Activated naive CD4-positive, alpha-beta T cell treated with anti-CD3 and anti-CD28 coated beads, Interleukin-2, amount 10 ng/mL, durations not matched to agents 7 days and 5 days (primary cell): ENCODE results near the gene ERAS.

ENCODE experiments used
- CTCF ChIA-PET: fragments of 350-600 bp; sonication (Branson Sonifier 250); formaldehyde crosslinking; loops from one replicate; lab custom pipeline; 2021; ENCODE audit warnings: antibody characterized with exemption; lab: Charles Lee
- DNase-seq: peaks from one replicate; pipeline ENCODE4 v3.0.0-alpha.2; 2020
- H3K27ac Mint-ChIP-seq: one replicate; pipeline ENCODE4 v1.8.0; 2021; ENCODE audit warnings: mild to moderate bottlenecking, moderate library complexity, mixed read lengths
- H3K27me3 Mint-ChIP-seq: one replicate; pipeline ENCODE4 v1.8.0; 2021; ENCODE audit warnings: mild to moderate bottlenecking, mixed read lengths
- H3K36me3 Mint-ChIP-seq: one replicate; pipeline ENCODE4 v1.8.0; 2021; ENCODE audit warnings: mixed read lengths
- H3K4me1 Mint-ChIP-seq: one replicate; pipeline ENCODE4 v1.8.0; 2021; ENCODE audit warnings: mixed read lengths
- H3K4me3 Mint-ChIP-seq: one replicate; pipeline ENCODE4 v1.8.0; 2021; ENCODE audit warnings: mild to moderate bottlenecking, moderate library complexity, mixed read lengths
- H3K9me3 Mint-ChIP-seq: one replicate; pipeline ENCODE4 v1.8.0; 2021; ENCODE audit warnings: mixed read lengths

The ERAS gene

DNA sequence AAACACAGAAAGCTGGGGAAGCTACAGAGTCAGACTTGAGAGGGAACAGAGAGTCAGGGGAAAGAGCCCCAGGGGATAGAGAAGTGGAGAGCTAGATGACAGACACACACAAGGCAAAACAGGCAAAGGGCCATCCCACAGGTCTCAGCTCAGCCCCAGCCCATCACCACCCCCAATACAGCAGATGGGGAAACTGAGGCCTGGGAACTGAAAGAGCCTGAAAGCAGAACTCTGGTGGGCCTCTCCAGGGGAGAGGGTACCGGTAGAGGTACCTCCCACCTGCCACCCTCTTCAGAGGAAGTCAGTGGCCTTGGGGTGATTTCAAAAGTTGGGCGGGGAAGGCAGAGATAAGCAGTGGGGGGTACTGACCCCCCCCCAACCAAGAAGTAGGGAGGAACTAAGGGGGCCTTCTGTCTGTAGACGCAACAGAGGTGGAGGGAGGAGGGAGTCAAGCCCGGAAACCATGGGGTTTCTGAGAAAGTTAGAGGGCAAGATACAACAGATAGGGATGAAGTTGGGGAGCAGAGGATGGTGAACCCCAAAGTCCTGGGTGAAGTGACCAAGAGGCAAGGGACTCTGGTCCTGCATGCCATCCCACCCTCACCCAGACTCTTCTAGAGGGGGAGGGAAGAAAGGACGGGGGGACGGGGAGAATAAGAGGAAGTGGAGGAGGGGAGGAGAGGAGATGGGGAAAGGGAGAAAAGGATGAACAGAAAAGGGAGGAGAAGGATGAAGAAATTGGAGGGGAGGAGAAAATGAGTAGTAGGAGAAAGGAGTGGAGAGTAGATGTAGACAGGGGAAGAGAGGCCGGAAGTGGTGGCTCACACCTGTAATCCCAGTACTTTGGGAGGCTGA is 36.7 kb upstream of the ERAS start:
- DNase-seq, result peak; percentile 24
- H3K4me3 Mint-ChIP-seq, result peak overlapping the region; percentile 28
- peaks cover 22% of the 10 kb centered on the region for H3K4me1 Mint-ChIP-seq
- no peaks in the 10 kb centered on the region for H3K9me3 Mint-ChIP-seq
- H3K27me3 Mint-ChIP-seq, result peaks cover 50% of the 10 kb centered on the region
- no peaks in the 10 kb centered on the region for H3K36me3 Mint-ChIP-seq
- CTCF ChIA-PET, result no interaction called here
- H3K27ac Mint-ChIP-seq, result peak overlapping the region; percentile 52

DNA sequence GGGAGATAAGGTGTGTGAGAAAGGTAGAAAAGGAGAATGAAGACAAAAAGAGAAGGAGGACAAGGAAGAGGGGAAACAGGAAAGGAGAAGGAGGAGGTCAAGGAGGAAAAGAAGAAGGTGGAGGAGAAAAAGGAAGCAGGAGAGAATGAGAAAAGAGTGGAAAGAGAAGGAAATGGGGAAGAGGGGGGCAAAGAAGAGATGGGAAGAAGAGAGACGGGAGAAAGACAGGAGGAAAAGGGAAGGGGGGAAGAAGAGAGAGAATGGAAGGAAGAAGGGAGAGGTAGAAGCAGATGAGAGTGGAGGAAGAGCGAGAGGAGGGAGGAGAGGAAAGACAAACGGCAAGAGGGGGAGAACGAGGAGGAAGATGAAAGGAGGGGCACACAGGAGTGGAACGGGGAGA is 35.8 kb upstream of the ERAS start:
- no peaks in the 10 kb centered on the region for H3K9me3 Mint-ChIP-seq
- H3K36me3 Mint-ChIP-seq, result no peaks in the 10 kb centered on the region
- no peak overlapping the region for H3K27ac Mint-ChIP-seq
- no peak for DNase-seq
- peaks cover 46% of the 10 kb centered on the region for H3K27me3 Mint-ChIP-seq
- CTCF ChIA-PET, result no interaction called here
- H3K4me1 Mint-ChIP-seq, result peaks cover 22% of the 10 kb centered on the region
- no peak overlapping the region for H3K4me3 Mint-ChIP-seq

DNA sequence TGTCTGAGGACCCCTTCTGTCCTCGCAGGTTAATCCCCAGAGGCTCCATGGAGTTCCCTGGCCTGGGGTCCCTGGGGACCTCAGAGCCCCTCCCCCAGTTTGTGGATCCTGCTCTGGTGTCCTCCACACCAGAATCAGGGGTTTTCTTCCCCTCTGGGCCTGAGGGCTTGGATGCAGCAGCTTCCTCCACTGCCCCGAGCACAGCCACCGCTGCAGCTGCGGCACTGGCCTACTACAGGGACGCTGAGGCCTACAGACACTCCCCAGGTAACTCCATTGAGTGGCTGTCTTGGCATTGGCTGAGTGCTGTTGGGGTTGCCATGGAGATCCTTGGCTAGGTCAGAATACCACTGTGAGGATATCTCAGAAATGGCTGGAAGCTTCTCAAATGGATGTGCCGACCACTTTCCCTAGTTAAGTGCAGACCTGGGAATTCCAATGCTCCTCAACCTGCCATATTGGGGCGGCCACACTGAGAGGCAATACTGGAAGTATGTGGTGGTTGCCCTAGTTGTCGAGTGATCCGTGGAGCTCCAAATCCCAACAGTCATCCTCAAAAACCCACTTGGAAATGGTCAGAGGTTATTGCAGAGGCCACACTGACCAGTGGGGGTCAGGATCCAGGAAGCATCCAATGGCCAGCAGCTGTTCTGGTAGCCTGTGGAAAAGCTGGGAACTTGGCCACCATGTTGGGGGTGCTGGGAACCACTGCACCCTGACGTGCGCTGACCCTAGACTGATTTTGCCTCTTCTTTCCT is 35.1 kb upstream of the ERAS start:
- no peaks in the 10 kb centered on the region for H3K36me3 Mint-ChIP-seq
- no peaks in the 10 kb centered on the region for H3K9me3 Mint-ChIP-seq
- CTCF ChIA-PET, result no interaction called here
- H3K4me3 Mint-ChIP-seq, result no peak overlapping the region
- peaks cover 43% of the 10 kb centered on the region for H3K27me3 Mint-ChIP-seq
- H3K4me1 Mint-ChIP-seq, result peaks cover 22% of the 10 kb centered on the region
- H3K27ac Mint-ChIP-seq, result no peak overlapping the region
- no peak for DNase-seq

DNA sequence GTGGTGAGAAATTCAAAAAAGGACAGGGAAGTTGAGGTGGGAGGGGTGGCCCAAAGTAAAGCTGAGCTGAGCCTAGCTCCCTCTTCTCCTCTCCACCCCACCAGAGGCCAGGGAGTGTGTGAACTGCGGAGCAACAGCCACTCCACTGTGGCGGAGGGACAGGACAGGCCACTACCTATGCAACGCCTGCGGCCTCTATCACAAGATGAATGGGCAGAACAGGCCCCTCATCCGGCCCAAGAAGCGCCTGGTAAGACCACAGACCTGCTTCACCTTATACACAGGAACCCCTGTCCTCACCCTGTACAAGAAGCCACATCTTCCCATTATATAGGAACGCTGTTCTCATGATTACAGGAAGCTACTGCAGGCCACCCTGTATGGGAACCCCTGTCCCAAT is 34.1 kb upstream of the ERAS start:
- H3K4me1 Mint-ChIP-seq, result peaks cover 22% of the 10 kb centered on the region
- no peaks in the 10 kb centered on the region for H3K9me3 Mint-ChIP-seq
- no peak overlapping the region for H3K4me3 Mint-ChIP-seq
- CTCF ChIA-PET, result no interaction called here
- DNase-seq, result no peak
- peaks cover 35% of the 10 kb centered on the region for H3K27me3 Mint-ChIP-seq
- no peaks in the 10 kb centered on the region for H3K36me3 Mint-ChIP-seq
- no peak overlapping the region for H3K27ac Mint-ChIP-seq

DNA sequence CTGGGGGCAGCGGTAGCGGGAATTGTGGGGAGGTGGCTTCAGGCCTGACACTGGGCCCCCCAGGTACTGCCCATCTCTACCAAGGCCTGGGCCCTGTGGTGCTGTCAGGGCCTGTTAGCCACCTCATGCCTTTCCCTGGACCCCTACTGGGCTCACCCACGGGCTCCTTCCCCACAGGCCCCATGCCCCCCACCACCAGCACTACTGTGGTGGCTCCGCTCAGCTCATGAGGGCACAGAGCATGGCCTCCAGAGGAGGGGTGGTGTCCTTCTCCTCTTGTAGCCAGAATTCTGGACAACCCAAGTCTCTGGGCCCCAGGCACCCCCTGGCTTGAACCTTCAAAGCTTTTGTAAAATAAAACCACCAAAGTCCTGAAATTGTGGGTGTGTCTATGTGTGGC is 32.4 kb upstream of the ERAS start:
- DNase-seq, result no peak
- CTCF ChIA-PET, result no interaction called here
- H3K9me3 Mint-ChIP-seq, result no peaks in the 10 kb centered on the region
- peaks cover 18% of the 10 kb centered on the region for H3K27me3 Mint-ChIP-seq
- H3K4me1 Mint-ChIP-seq, result peaks cover 16% of the 10 kb centered on the region
- no peaks in the 10 kb centered on the region for H3K36me3 Mint-ChIP-seq
- no peak overlapping the region for H3K27ac Mint-ChIP-seq
- no peak overlapping the region for H3K4me3 Mint-ChIP-seq

DNA sequence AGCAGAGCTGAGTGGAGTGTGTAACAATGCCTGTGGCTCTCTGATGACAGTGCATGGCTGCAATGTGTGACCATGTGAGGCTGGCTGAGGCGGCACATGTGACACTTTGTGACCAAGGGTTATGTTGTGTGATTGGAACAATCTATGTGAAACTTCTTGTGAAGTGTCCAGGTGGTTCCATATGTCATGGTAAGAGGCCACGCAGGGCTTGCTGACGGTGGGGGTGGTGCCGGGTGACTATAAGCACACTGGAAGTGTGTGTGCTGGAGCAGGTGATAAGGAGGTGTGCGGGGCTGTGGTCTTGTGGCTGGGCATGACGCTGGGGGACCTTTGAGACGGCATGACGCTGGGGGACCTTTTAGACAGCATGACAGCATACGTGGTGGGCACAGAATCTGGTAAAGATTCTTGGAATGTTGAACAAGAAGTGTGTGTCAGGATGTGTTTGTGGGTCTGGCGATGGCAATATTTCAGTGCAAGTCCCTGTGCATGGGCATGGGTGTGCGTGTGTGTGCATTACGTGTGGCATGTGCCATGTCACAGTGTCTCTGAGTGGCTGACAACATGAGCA is 31.9 kb upstream of the ERAS start:
- no peak for DNase-seq
- Mint-ChIP-seq H3K4me3 (no peak overlapping the region), H3K27ac (no peak overlapping the region), H3K36me3 (no peaks in the 10 kb centered on the region), H3K4me1 (peaks cover 12% of the 10 kb centered on the region), H3K9me3 (no peaks in the 10 kb centered on the region), H3K27me3 (peaks cover 16% of the 10 kb centered on the region)
- CTCF ChIA-PET, result no interaction called here

DNA sequence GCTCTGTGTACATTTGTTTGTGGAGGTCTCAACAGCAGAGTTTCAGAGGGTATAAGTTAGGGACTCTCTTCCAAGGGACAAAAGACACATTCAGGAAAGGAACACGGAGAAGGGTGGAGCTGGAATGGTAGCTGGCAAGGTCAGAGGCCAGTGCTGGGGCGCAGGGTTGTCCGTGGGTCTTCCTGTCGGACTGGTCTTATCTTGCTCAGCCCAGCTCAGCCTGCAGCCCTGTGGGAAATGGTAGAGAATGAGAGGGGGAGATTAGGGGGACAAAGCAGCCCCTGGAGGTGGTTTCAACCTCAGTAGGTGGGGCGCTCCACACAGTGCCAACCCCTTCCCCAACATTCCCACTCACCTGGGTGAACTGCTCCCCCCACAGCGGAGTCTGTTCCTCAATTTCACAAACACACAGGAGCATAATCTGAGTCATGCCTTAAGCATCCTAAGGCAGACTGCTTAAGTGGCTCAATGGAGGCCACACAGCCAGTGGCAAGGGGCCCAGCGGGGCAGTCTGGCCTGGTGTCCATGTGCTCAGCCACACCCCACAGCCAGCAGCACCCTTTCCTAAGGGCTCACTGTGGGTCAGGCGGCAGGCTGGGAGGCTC is 31.3 kb upstream of the ERAS start:
- CTCF ChIA-PET, result no interaction called here
- Mint-ChIP-seq H3K9me3 (no peaks in the 10 kb centered on the region), H3K27me3 (peaks cover 10% of the 10 kb centered on the region), H3K27ac (no peak overlapping the region), H3K4me3 (no peak overlapping the region), H3K4me1 (peaks cover 6% of the 10 kb centered on the region), H3K36me3 (no peaks in the 10 kb centered on the region)
- no peak for DNase-seq

DNA sequence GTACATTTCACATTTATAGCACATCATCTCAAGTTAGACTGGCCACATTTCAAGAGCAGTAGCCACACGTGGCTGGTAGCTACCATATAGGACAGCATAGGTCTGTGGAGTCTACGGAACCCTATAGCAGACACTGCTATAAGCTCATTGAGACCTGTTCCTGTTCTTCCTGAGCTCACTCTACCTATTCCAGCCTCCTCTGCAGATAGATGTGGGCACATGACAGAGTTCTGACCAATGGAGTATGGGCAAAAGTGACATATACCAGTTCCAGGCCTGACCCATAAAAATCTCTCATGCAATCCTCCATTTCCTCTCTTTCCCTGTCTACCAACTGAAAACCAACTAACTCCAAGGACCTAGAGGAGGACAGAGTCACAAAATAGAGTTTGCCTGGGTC is 28.0 kb upstream of the ERAS start:
- peaks cover 20% of the 10 kb centered on the region for H3K4me1 Mint-ChIP-seq
- no peak overlapping the region for H3K27ac Mint-ChIP-seq
- peaks cover 7% of the 10 kb centered on the region for H3K36me3 Mint-ChIP-seq
- no peaks in the 10 kb centered on the region for H3K9me3 Mint-ChIP-seq
- no peak overlapping the region for H3K4me3 Mint-ChIP-seq
- H3K27me3 Mint-ChIP-seq, result peaks cover 4% of the 10 kb centered on the region
- CTCF ChIA-PET, result no interaction called here
- DNase-seq, result no peak

DNA sequence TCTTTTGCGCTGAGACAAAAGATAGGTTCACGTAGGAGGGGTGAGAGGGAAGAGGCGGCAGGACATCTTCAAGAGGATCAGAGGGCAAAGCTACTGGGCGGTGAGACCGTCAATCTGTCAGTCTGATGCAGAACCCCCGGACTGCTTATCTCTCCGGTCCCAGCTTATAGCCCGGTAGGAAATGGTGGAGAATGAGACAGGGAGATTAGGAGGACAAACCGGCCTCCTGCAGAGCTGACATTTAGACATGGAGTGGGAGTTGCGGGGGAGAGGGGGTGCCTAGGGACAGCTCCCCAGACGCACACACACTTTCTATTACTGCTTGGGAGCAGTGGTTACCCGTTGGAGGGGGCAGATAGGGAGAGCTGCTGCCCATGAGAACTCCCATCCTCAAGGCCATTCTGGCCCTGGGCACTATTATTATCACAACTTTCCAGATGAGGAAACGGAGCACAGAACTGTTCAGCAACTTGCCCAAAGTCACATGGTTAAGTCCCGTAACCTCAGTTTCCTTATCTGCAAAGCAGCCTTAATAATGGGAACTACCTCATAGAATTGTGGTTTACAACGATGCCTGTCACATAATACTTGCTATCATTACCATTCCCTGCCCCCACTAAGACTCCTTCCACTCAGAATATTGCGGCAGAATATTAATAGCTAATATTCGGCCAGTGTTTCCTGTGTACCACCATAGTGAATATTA is 25.6 kb upstream of the ERAS start:
- Mint-ChIP-seq H3K27ac (peak overlapping the region; percentile 97), H3K9me3 (no peaks in the 10 kb centered on the region), H3K4me3 (peak overlapping the region; percentile 92), H3K27me3 (no peaks in the 10 kb centered on the region), H3K4me1 (peaks cover 22% of the 10 kb centered on the region), H3K36me3 (peaks cover 16% of the 10 kb centered on the region)
- CTCF ChIA-PET, result interaction anchor here (0.9 to 1.2 kb wide), 2 partner anchors 152 kb away, joined by 3 to 5 read pairs; no protein-coding TSS in a partner anchor
- DNase-seq, result peak; percentile 21

DNA sequence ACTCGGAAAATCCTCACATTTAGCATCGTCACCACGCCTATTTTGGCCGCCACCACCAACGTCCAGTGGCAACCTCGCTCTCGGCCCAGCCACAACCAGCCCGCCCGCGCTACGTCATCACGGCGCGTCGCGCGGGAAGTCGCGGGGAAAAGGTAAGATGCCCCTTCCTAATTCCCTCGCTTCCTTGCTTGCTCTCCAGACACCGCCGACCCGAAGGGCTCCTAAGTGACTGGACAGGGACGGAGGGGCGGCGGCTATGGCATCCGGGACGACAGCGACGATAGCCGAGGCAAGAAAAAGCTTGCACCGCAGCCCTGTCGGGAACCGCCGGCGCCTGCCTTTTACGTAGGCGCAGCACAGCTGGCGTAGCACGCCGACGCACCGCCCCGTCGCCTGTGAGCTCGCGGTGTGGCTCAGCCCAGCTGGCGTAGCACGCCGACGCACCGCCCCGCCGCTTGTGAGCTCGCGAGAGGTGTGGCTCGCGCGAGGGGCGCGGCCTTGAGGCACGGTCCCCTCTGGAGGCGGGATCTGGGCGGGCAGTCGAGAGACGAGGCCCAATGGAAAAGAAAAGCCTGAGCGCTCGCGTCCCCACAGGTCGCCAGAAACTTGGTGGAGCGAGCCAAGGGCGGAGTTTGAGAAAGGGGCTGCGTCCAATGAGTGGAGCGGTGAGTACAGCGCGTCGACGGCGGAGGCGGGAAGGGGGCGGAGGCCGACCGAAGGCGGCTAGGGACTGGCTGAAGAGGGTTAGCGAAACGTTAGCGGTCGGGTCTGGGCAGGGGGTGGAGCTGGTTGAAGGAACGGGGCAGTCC is 24.8 kb upstream of the ERAS start, which contains the start of gene HDAC6:
Gene HDAC6, plus strand, starts transcription at position 788 of the 809 bp plus-strand sequence. CDS start 626 bp downstream, outside the sequence.
- CTCF ChIA-PET, result interaction anchor here (0.6 to 0.9 kb wide), 2 partner anchors 141 to 153 kb away, joined by 3 read pairs; no protein-coding TSS in a partner anchor
- peaks cover 16% of the 10 kb centered on the region for H3K36me3 Mint-ChIP-seq
- H3K27me3 Mint-ChIP-seq, result no peaks in the 10 kb centered on the region
- H3K4me1 Mint-ChIP-seq, result peaks cover 22% of the 10 kb centered on the region
- peak; percentile 97 for DNase-seq
- H3K27ac Mint-ChIP-seq, result peak within 1 kb of the TSS; percentile 97
- peak within 1 kb of the TSS; percentile 92 for H3K4me3 Mint-ChIP-seq
- no peaks in the 10 kb centered on the region for H3K9me3 Mint-ChIP-seq

DNA sequence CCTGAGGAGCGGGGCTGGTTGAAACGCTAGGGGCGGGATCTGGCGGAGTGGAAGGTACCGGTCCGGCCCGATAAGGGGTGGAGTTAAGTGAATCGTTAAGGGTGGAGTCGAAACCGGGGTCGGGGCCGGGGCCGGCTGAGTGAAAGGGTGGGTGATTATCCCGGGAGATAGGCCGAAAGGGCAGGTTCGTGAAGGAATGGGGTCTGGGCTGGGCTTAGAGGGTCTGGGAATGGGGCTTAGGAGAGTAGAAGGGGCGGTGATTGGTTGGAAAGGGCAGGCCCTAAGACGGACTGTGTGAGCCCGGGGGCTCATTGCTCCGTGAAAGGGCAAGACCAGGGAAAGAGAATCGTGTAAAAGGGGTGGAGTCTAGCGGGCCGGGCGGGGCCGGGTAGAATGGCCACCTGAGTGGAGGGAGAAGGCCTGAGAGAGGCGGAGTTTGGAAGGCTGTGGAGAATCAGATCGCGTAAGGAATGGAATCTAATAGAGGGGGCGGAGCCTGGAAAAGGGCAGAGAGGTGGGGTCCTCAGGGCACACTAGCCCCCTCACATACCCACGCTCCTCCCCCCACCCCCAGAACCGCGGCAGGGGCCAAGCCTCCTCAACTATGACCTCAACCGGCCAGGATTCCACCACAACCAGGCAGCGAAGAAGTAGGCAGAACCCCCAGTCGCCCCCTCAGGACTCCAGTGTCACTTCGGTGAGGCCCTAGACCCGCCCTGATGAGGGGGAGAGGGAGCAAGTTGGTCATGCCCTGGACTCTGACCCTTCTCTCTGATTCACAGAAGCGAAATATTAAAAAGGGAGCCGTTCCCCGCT is 24.0 kb upstream of the ERAS start:
- Mint-ChIP-seq H3K4me1 (peaks cover 22% of the 10 kb centered on the region), H3K9me3 (no peaks in the 10 kb centered on the region), H3K36me3 (peaks cover 20% of the 10 kb centered on the region), H3K27ac (peak overlapping the region; percentile 97), H3K27me3 (no peaks in the 10 kb centered on the region), H3K4me3 (peak overlapping the region; percentile 92)
- CTCF ChIA-PET, result interaction anchor here (0.6 to 0.9 kb wide), 2 partner anchors 141 to 154 kb away, joined by 3 read pairs; no protein-coding TSS in a partner anchor
- DNase-seq, result peak; percentile 82

DNA sequence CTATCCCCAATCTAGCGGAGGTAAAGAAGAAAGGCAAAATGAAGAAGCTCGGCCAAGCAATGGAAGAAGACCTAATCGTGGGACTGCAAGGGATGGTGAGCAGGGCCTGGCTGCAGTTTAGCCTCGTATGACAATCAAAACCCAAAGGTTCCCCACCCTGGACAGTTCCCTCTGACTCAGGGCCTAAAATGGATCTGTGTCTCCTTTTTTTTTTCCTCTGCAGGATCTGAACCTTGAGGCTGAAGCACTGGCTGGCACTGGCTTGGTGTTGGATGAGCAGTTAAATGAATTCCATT is 23.5 kb upstream of the ERAS start:
- peaks cover 22% of the 10 kb centered on the region for H3K4me1 Mint-ChIP-seq
- H3K27me3 Mint-ChIP-seq, result no peaks in the 10 kb centered on the region
- peak overlapping the region; percentile 92 for H3K4me3 Mint-ChIP-seq
- CTCF ChIA-PET, result no interaction called here
- peak overlapping the region; percentile 97 for H3K27ac Mint-ChIP-seq
- peaks cover 20% of the 10 kb centered on the region for H3K36me3 Mint-ChIP-seq
- H3K9me3 Mint-ChIP-seq, result no peaks in the 10 kb centered on the region
- DNase-seq, result no peak
